Esophagus squamous epithelium (tissue), 4 donors: ENCODE measurements around the gene LARGE1.

ENCODE experiments used
- CTCF ChIP-seq, 6 experiments: fragments of 450-650 bp in 4 of 6; fragments of 200-600 bp in 2 of 6; sonication (generic) in 2 of 6; IDR thresholded peaks; one replicate each; pipeline ENCODE4 v1.5.1; 2016 to 2019; ENCODE audit warnings: antibody characterized with exemption in 6 of 6, mild to moderate bottlenecking in 4 of 6, moderate library complexity in 4 of 6
- POLR2A ChIP-seq, 4 donors: fragments of 450-650 bp; IDR thresholded peaks; one replicate each; pipeline ENCODE4 v1.6.1; 2017; ENCODE audit warnings: antibody characterized with exemption in 4 of 4, mild to moderate bottlenecking in 4 of 4, moderate library complexity in 3 of 4

- TF ChIP-seq POLR2A (IDR thresholded peaks at IDR 0.05) = no peak
- TF ChIP-seq CTCF (IDR thresholded peaks at IDR 0.05) = no peak
These were observed 5.6 kb downstream of the LARGE1 start for GRCh38 chr22:33914699-33915098.
